HG02970 (cell line): Measurements from ENCODE around the gene THSD4.
"Not testable (repeated sequence)": the region's sequence is repeated elsewhere in the genome, so short reads cannot be mapped to it uniquely, and the experiment has no call there.

Experiments used
- ATAC-seq: cut with Tn5 transposase; IDR thresholded peaks from one replicate; pipeline ENCODE4 v1.9.1; 2021; ENCODE audit warnings: mild to moderate bottlenecking, moderate library complexity, moderate number of reproducible peaks; ENCODE audit not compliant: unreplicated experiment, low FRiP score

Gene THSD4

DNA sequence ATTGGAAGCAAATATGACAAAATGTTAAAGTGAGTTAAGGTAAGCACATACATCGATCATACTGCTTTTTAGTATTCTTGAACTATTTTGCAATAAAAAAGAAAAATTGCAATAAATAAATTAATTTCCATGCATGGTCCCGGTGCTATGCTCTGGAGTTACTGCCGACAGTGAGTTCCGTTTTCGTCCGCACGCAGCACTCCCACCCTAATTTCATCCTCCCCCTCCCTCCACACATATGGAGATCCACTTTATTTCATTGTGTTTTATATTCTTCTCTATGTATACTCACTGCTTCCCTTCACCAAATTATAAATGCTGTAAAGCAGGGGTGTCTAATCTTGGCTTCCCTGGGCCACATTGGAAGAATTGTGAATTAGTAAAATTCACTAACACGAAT is 247.3 kb downstream of the THSD4 start:
- ATAC-seq: no peak

DNA sequence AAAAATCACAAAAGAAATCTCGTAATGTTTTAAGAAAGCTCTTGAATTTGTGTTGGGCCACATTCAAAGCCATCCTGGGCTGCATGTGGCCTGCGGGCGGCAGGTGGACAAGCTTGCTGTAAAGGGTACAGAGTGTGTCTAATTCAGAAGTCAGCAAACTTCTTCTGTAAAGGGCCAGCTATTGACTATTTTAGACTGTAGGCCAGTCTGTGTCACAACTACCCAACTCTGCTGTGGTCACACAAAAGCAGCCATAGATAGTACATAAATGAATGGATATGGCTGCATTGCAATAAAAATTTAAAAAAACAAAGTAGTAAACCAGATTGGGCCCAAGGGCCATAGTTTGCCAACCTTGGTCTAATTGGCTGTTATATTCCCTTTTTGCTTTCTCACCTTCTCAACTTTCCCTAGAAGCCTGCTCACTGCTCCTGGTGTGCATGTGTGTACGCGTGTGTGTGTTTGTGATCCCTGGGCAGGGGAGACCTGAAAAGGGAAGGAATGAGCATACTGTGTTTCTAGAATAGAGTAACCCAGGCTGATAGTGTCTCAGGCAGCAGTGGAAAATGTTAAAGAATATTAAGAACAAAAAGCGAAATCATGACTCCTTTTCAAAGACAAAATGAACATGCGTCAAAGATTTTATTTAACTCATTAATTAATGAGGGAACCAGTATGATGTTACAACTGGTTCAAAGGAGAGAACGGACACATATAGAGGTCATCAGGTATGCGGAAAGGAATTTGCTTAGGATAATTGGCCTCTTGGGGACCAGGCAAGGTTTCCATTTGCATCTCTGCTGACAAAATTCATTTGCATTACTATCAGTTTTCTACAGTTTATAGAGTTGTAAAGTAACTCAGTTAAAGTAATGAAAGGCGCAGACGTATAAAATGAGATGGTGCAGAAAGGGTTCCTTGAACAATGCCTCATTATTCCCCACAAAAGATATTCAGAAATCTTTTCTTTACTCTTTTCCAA is 248.0 kb downstream of the THSD4 start:
- no peak for ATAC-seq

DNA sequence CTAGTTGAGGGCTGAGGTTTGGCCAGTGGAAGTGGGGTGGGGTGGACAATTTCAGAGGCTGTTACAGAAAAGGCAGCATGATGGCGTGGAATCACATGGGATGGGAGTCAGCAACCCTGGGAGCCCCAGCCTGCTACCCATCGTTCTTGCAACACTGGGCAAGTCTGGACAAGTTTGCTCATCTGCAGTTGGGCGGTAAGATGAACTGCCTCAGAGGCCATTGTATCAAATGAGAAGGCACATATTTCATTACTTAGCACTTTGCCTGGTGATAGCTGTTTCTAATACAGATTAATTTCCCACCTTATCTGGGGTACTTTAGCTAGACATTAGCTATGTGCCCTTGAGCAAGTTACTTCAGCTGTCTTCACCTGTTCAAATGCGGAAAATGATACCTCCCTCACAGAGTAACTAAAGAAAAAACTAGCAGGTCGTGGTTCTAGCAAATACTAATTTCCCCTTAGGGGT is 248.9 kb downstream of the THSD4 start:
- ATAC-seq: no peak

DNA sequence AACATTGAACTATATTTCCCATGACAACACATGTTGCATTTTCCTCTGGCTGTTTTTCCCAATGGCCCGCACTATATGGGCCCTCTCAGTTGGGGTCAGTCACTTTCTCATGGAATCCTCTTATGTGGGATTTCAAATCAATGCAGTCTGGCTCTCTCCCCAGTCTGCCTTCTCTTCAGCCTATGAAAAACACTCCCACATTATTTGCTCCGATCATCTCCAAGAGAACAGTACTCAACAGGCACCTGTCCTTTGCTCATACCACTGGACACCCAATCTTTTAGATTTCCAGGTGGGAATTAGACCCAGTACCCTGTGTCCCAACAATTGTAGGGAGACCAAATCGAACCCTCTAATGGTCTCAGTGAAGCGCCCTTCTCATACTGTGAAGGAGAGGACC is 251.3 kb downstream of the THSD4 start:
- no peak for ATAC-seq

DNA sequence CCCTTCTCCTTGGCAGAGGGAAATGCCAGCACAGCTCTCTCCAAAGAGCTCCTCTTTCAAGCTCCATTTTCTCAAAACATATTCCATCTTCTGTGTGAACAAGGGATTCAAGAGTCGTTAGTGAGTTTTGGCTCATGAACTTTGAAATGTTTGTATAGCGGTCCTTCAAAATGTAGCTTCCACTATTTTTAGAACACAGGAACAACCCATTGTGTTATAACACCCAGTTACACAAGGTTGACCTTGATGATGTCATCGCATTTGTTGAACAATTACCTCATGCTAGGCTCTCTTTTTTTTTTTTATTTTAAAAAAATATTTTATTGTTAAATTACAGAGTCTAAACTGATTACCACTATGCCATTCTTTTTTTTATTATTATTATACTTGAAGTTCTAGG is 251.7 kb downstream of the THSD4 start:
- ATAC-seq: no peak

DNA sequence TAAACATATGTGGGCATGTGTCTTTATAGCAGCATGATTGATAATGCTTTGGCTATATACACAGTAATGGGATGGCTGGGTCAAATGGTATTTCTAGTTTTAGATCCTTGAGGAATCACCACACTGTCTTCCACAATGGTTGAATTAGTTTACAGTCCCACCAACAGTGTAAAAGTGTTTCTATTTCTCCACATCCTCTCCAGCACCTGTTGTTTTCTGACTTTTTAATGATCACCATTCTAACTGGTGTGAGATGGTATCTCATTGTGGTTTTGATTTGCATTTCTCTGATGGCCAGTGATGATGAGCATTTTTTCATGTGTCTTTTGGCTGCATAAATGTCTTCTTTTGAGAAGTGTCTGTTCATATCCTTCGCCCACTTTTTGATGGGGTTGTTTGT is 252.5 kb downstream of the THSD4 start:
- ATAC-seq: not testable (repeated sequence)

DNA sequence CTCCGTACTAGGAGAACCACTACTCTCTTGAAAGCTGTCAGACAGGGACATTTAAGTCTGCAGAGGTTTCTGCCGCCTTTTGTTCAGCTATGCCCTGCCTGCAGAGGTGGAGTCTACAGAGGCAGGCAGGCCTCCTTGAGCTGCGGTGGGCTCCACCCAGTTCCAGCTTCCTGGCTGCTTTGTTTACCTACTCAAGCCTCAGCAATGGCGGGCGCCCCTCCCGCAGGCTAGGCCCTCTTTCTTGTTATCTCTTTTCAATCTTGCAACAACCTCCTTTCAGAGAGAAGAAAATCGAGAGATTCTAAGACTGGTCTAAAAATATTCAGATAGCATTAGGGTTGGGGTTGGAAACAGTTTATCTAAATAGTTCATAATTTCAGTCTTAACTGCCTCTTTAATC is 257.5 kb downstream of the THSD4 start:
- not testable (repeated sequence) for ATAC-seq

DNA sequence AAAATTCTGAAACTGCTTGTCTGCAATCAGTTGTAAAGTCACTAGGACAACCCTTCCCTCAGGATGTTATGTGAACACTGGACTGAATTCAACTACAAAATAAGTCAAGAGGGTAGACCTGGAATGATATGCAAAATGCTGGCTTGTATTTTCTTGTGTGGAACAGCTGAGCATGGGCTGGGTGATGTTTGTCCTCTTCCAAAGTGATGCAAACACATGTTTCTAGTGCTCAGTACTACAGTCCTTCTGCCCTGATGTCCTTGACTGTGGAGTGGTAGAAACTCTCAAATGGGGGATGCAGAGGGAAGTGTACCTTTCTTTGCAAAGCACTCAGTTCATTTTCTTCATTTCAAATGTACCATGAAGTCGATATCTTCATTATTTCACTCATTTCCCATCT is 258.6 kb downstream of the THSD4 start:
- no peak for ATAC-seq

DNA sequence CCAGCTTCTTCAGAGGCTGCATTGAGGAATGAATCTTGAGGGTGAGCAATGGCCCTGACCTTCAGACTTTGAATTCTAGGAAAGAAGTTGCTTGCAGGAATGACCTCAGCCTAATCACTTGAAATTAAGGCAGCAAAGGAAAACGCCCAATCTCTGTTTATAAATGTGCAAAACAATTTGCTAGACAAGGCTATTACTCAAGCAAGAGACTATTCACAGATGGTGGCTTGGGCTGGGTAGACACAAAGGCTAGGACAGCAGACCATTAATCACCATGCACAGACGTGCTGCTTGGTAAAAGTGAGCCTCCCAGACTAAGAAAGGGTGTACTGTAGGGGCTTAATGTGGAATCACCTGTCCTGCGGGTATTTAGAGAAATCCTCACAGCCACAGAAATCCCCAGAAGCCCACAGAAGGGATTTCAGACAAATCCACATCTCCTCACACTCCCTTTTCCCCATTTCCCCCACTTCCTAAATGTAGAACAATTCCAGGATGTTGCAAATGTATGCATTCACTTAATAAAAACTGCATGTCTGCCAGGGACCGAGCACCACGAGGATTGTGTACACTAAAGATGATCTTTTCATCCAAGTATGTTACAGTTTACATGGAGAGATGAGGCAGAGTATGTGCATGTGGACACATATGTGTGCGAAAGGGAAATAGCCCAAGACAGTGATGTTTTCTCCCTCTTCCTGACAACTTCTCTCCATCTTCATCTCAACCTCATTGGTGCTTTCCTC is 259.5 kb downstream of the THSD4 start:
- ATAC-seq: no peak

DNA sequence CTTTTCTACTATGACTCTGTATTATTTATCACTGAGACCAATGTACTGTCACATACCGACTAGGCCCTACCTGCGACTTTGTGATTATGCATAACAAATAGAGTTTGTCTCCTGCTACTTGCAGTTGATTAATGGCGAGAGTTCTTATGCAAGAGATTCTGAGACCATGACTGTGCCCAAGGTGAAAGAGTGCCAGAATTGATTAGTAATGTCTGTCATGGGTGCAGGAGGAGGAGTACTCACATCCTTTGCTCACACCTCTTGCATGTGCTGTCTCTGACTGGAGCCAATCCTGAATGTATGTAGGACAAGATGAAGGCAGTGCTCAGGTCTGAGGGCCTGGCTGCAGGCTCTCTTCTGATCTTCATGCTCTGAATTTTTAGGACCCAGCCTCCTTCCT is 260.7 kb downstream of the THSD4 start:
- no peak for ATAC-seq

DNA sequence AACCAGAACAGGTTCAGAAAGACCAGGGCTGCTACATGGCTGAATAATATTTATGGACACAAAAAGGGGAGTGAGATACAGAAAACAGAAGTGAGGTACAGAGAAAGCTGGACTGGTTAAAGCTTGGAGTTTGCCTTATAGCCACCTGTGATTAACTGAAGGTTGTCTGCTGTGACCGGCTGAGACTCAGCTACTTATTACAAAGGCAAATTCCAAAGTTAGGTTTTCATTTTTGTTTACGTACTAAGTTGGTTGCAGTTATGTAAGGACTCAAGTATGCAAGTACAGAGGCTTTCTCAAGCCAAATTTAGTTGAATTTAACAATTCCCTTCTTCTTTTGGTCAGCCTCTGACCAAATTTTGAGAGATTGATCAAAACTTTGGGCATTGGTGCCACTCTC is 264.6 kb downstream of the THSD4 start:
- ATAC-seq: no peak

DNA sequence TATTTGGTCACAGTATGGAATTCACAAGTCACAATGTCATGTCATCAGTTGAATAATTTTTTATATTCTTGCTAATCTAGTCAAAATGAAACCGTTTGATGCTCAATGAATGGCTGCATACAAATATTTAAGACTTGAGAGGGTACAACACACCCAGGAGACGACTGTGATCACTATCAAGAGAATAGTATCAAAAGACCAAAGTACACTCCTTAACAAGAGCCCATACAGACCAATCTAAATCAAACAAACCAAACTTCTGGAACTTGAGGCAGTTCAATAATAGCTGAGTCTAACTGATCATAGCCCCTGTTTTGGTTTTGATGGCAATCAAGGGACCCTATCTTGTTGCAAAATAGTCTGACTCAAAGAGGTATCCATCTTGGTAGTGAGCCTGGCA is 265.1 kb downstream of the THSD4 start:
- ATAC-seq: no peak

DNA sequence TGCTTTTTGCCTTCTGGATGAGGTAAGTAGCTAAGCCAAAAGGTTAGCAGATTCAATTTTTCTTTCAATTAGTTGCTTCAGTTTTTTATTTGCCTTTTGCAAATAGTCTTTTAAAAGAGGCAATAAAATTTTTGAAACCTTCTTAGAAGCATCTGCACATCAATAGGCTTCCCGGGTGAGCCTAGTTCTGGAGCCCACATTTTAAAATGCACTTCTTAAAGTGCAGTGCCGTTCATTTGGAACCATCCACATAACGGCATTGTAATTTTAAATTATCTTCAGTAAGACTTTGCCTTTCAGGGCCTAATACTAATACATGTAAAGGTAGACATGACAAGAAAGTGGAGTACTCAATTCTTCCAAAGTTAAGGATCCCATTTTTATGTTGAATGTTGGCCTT is 269.2 kb downstream of the THSD4 start:
- ATAC-seq: no peak

DNA sequence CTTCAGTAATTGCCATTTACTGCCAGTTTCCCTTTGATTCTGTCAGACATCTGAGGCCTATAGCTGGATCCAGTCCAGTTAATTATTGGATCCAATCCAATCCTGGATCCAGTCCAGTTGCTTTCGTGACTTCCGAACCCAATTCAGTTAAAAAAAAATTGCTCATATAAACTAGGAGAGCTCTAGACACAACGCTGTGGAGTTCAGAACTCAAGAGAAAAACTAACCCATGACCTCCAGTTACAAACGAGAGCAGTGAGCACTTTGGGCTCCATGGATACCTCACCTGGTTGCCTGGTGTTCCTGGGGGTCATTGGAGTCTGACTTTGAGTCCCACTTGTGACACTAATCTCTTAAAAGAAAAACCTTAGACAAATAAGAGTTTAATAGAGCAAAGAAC is 269.8 kb downstream of the THSD4 start:
- no peak for ATAC-seq

DNA sequence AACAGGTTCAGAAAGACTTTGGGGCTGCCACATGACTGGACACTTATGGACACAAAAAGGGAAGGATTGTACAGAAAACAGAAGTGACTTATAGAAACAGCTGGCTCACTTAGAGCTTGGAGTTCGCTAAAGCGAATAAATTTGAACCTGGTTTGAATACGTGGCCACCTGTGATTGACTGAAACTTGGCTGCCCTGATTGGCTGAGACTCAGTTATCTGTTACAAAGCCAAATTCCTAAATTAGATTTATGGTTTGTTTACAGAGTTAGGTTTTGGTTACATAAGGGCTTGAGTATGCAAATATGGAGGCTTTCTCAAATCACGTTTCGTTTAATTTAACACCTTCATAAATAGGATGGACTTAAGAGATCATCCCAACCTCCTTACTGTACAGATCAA is 270.2 kb downstream of the THSD4 start:
- ATAC-seq: no peak

DNA sequence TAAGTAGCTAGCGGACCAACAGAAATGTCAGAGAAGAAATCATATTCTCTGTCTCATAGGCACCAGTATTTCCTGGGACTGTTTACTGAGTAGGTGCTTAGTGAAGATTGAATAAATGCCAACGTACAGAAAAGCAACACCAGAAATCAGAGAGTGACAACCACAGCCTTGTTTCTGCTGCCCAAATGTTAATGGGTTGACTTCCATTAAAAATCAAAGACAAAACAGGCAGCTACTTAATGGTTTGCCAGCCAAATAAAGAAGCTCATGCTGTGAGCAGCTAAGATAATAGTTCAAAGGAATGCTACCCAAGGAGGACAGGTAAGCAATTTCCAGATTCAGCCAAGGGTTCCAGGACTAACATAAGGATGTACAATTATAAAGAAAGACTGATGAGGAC is 270.7 kb downstream of the THSD4 start:
- no peak for ATAC-seq

DNA sequence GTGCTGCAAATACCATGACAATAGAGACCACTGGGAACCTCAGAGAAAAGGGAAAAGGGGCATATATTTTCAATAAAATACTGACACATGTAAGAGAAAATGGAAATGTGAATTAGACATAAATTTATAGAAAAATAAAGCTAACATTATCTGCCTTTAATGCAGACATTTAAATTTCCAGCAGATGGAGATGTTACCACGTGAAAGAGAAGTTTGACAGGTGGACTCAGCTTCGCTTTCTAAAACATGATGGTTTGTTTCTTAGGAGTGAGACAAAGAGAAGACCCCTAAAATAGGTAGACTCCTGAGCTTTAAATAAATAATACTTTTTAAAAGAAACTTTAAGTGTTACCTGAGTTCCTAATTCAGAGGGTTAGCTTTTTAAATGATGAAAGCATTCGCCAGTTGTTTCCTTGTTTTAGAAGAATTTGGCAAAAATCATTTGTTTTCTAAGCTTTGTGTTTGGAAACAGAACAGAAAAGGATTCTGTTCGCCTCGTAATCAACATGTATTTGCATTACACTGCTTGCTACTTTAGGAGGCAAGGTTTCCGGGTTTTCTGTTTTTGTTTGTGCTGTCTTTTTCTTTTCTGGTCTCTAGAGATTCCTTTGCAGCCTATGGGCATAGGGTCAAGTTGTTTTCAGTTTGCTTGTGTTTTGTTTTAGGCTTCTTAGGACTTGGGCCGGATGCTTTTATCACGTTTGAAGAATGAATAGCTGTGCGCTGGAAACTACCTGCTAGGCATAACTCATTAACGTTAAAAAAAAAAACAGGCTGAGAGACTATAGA is 271.4 kb downstream of the THSD4 start:
- ATAC-seq: no peak

DNA sequence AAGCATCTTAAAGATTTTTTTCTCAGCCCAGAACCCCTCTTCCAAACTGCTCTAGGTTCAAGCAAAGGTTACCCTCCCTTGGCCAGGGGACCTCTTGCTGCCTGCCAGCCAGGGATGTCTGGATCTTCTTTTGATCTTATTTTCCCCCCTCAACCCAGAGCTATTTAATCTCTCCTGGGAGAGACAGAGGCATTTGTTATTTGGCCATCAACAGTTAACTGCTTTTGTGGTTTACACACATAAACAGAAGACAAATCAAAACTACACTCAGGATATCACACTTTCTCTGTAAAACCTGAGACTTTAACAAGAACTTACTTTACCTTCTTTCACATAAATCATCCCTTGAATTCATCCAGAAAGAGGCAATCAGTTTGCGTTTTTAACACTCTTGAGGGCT is 272.5 kb downstream of the THSD4 start:
- no peak for ATAC-seq

DNA sequence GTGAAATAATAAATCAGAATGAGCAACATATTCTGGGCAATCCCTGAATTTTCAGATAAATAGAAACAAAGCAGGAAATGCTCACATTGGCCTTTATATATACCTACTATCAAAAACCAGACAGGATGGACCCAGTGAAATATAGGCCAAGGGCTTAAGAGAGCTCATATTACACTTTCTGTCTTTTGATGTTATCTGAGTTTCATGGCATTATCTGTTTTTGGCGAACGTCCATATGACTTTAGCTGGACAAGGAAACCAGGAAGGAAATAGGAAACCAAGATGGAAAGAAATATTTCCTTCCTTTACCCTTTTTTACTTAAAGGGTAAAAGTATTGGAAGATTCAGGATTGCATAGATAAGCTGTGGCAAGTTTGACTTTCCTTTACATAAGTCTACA is 274.8 kb downstream of the THSD4 start:
- ATAC-seq: no peak

DNA sequence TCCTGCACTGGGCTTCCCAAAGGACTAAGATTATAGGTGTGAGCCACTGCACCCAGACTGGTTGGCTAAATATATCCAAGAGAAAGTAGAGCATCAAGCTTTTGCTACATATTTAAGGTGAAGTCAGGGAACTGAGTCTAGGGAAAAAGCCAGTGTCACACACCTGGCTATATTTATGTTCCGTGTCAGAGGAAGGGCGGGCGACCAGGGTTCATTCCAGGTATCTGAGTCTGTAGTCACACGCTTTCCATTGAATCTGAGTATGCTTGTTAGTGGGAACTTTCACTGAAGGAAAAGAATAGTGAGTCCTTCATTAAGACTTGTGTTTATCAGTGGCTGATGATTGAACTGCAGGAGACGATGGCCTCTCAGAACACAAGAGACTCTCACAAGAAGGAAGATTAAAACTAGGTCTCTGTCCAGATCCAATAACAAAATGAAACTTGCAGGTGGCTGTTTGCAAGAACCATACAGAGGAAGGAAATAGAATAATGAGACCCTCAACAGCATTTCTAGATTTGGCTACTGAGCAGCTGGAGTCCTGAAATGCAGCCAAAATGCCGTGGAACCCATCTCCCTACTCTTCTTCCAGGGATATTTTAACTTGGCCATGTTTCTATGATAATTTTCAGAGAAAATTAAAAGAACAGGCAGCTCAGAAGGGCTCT is 276.3 kb downstream of the THSD4 start:
- ATAC-seq: no peak
